ENCODE measurements around the gene RBMS2.

RBMS2 gene

GRCh38 chr12:56635806-56636674, 114.4 kb downstream of the RBMS2 start:
- no peak for DNase-seq (ENCODE audit: low read depth)
- peak overlapping the region; percentile 84 for H3K4me3 ChIP-seq (ENCODE audit: low read length)
- no peak for TF ChIP-seq CTCF (conservative IDR thresholded peaks at IDR 0.05; ENCODE audit: low read depth, low read length)

DNA sequence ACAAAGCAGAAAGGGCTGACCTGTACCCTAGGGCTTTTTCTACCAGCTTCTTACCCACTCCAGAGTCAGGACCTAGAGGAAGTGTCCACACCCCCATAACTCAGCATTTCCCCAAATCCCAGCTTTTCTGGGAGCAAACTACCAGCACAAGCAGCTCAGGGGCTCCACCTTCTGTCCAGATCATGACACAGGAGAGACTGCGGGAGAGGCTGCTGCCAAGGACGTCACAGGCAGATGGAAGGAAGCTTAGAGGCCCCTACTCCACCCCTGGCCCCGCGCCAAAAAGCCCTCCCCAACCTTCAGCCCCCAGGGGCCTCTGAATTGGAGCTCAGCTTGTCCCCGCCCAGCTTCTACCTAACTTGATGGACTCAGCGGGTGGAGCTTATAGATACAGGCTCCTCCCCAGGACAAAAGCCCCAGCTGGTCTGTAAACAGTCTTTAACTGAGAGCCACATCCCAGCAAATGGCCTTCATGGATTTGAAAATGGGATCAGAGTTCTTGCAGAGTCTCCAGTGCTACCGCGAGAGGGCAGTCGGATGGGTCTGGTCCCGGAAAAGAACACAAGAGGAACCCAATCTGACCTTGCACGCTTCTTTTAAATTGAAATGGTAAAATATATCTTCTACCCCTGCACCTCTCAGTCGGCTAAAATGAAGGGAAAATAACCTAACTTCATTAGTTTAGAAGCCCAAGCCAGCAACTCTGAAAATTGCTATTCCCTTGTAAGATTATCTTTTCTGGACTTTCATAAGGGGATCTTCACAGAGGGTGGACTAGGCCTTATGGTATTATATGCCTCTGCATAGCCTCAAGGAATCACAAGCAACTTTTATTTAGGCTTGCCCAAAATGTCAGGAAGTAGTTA, 115.3 kb downstream of the RBMS2 start:
- H3K4me3 ChIP-seq (ENCODE audit: low read length), result peak overlapping the region; percentile 84
- peak; percentile 99 for DNase-seq (ENCODE audit: low read depth)

DNA sequence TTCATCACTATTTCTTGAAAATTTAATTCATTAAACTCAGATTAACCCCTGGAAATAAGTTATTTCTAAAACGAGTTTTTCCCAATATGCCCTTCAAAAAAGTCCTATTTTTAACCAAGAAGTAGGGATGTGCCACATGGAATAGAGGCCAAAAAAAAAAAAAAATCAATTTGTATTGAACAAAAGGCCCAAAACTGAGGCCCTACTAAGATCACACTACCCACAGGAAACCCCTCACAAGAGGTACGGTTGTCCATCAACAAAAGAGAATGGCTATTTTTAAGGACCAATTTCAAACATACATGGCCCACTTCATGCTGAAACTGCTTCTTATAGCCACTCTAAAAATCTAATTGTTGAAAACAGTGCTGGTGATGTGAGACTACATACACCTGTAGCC, 116.0 kb downstream of the RBMS2 start:
- DNase-seq (ENCODE audit: low read depth), result no peak
- TF ChIP-seq CTCF (conservative IDR thresholded peaks at IDR 0.05; ENCODE audit: low read depth, low read length), result no peak
- no peak overlapping the region for H3K4me3 ChIP-seq (ENCODE audit: low read length)

More for the DNA sequence above, 115.3 kb downstream of the RBMS2 start:
- peak; percentile 83 for TF ChIP-seq CTCF (conservative IDR thresholded peaks at IDR 0.05; ENCODE audit: low read depth, low read length)

DNA sequence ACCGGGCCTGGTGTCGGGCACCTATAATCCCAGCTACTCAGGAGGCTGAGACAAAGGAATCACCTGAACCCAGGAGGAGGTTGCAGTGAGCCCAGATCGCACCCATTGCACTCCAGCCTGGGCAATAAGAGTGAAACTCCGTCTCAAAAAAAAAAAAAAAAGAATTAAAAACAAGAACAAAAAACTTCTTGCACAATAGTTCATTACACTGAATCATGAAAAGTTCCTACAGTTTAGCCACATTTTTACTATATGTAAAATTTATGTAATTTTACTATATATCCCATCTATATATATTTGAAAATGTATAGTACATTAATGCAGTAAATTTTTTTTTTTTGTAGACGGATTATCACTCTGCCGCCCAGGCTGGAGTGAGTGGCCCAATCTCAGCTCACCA, 119.6 kb downstream of the RBMS2 start:
- no peak overlapping the region for H3K4me3 ChIP-seq (ENCODE audit: low read length)
- DNase-seq (ENCODE audit: low read depth), result no peak
- no peak for TF ChIP-seq CTCF (conservative IDR thresholded peaks at IDR 0.05; ENCODE audit: low read depth, low read length)

- TF ChIP-seq CTCF (conservative IDR thresholded peaks at IDR 0.05; ENCODE audit: low read depth, low read length), result no peak
- H3K4me3 ChIP-seq (ENCODE audit: low read length), result peak overlapping the region; percentile 100
- DNase-seq (ENCODE audit: low read depth), result no peak
Measured at GRCh38 chr12:56644654-56645053, 123.0 kb downstream of the RBMS2 start.

DNA sequence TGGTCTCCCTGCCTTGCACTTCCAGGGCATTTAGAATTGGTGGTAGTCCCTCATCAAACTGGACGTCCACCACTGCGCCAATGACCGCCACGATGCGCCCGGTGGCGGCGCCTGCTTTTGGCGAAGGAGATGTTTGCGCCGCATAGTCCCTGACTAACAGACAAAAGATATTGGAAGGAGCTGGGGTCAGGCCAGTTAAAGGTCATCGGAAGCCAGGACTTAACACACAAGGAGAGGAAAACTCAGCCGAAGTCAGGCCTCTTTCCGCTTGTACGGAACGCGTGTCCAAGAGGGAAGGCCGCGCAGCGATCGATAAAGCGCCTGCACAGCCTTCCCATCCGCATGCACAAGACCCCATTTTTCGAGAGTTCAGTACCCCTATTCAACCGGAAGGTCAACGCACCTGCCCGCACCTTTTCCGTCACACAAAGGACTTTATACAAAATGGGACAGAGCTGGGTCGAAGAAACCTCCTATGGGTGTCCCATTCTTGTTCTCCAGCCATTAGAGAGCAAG, 123.6 kb downstream of the RBMS2 start:
- TF ChIP-seq CTCF (conservative IDR thresholded peaks at IDR 0.05; ENCODE audit: low read depth, low read length), result no peak
- H3K4me3 ChIP-seq (ENCODE audit: low read length), result peak overlapping the region; percentile 100
- DNase-seq (ENCODE audit: low read depth), result no peak

Data from retinal pigment epithelial cell (primary cell).